ENCODE data around the gene SEMA6A.

The SEMA6A gene, protein sequence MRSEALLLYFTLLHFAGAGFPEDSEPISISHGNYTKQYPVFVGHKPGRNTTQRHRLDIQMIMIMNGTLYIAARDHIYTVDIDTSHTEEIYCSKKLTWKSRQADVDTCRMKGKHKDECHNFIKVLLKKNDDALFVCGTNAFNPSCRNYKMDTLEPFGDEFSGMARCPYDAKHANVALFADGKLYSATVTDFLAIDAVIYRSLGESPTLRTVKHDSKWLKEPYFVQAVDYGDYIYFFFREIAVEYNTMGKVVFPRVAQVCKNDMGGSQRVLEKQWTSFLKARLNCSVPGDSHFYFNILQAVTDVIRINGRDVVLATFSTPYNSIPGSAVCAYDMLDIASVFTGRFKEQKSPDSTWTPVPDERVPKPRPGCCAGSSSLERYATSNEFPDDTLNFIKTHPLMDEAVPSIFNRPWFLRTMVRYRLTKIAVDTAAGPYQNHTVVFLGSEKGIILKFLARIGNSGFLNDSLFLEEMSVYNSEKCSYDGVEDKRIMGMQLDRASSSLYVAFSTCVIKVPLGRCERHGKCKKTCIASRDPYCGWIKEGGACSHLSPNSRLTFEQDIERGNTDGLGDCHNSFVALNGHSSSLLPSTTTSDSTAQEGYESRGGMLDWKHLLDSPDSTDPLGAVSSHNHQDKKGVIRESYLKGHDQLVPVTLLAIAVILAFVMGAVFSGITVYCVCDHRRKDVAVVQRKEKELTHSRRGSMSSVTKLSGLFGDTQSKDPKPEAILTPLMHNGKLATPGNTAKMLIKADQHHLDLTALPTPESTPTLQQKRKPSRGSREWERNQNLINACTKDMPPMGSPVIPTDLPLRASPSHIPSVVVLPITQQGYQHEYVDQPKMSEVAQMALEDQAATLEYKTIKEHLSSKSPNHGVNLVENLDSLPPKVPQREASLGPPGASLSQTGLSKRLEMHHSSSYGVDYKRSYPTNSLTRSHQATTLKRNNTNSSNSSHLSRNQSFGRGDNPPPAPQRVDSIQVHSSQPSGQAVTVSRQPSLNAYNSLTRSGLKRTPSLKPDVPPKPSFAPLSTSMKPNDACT

DNA sequence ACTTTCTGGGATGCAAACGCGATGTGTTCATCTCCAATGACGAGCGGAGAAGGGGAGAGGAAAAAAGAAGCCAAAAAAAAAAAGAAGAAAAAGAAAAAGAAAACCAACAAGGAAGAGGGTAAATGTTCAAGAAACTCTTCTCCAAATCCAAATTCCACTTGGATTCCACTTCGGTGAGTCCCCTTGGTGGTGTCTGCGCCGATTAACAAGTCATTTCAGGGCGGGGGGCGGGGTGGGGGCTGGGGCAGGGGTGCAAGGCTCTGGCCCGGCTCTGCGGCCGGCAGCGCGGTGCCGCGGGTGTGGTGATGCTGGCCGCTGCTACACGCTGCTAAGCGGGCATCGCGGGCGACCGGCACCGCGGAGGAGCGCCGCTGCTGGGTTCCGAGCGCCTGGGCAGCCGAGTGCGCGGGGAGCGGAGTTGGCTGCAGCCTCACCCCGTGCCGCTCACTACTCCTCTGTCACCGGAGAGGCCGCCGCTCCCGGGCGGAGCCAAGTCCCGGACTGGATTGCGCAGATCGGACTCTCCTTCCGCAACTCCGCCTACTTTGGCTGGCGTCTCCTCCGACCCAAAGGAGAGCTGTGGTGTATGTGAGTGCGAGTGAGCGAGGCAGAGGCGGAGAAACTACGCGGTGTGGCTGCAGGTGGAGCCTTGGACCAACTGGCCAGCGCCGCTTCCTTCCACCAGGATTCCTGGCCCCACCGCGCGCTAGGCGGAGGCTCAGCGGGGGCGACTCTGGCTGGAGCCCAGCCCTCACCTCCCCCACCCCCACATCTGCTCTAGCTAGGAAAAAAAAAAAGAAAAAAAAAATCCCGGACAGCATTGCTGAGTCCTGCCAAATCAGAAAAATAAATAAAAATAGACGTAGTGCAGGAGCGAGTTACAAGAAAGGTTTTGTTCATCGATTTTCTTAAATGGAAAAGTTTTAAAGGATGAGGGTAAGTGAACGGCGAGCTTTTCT lies at the start of gene SEMA6A:
Gene SEMA6A (minus strand): TSS at position 457 of the 959 bp plus-strand sequence. CDS start 69,879 bp downstream, outside the sequence.
- Histone ChIP-seq H3K4me1 (ENCODE audit: insufficient read depth, low read length) (peaks cover 5% of the 10 kb centered on the region), H3K36me3 (ENCODE audit: insufficient read depth, low read length) (no peaks in the 10 kb centered on the region), H3K27me3 (ENCODE audit: control insufficient read depth in 1 of 2, insufficient read depth in 2 of 2, low read length in 2 of 2) (no peaks in the 10 kb centered on the region), H3K4me3 (ENCODE audit: low read depth in 1 of 2, low read length in 2 of 2) (peak within 1 kb of the TSS; percentile 79 to 86), H3K27ac (ENCODE audit: low read depth, low read length) (peak within 1 kb of the TSS; percentile 92), H3K9ac (ENCODE audit: low read length) (peak within 1 kb of the TSS; percentile 51), H3K9me3 (ENCODE audit: low read length) (no peaks in the 10 kb centered on the region)

DNA sequence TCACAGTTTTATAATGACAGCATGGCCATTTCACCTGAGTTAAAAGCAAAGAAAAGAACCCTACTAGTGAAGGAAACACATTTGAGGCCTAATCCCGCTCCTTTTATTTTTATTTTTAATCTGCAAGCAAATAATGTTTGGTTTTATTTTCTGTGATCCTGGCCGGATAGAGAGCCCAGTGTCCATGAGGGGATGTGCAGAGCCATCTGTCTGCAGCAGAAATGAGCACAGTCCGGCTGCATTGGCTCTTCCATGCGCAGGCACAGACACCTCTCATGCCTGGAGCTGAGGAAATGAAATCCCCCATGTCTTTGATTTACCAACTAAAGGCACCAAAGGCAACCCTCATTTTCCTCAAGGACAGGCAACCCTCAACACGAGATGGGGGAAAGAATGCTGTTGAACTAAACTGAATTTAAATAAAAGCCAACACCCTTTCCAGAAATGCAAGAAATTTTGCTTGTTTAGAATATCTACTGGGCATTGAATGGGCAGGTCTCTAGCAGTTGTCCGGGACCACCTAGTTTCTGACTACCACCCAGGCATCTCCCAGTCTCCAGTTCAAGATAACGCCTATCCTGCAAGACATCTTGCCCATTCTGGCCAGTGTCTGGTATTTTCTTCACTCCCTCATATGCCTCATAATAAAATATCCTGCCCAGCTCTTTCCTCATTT lies 47.9 kb upstream of the SEMA6A start:
- H3K27me3 ChIP-seq (ENCODE audit: control insufficient read depth in 1 of 2, insufficient read depth in 2 of 2, low read length in 2 of 2): no peaks in the 10 kb centered on the region
- H3K4me3 ChIP-seq (ENCODE audit: low read depth in 1 of 2, low read length in 2 of 2): no peak overlapping the region
- H3K4me1 ChIP-seq (ENCODE audit: insufficient read depth, low read length): peaks cover 14% of the 10 kb centered on the region
- no peak overlapping the region for H3K9ac ChIP-seq (ENCODE audit: low read length)
- H3K9me3 ChIP-seq (ENCODE audit: low read length): no peaks in the 10 kb centered on the region
- no peaks in the 10 kb centered on the region for H3K36me3 ChIP-seq (ENCODE audit: insufficient read depth, low read length)
- no peak overlapping the region for H3K27ac ChIP-seq (ENCODE audit: low read depth, low read length)

DNA sequence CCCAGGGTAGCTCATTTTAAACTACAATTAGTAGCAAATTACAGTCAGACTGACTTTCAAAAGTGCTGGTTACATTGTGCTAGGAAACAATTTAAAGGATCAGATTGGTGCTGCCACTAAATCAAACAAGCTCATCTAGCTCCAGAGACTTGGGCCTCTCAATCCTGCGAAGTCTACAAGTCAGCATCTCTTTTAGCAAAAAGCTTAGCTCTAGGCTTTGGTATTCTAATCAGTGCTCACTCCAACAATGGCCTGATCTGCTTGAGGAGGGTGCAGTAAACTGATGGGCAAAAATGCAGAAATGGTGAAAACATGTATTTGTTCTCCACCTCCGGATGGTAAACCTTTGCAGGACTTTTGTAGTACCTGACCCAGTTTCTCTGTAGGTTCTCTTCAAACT lies 47.0 kb upstream of the SEMA6A start:
- Histone ChIP-seq H3K27ac (ENCODE audit: low read depth, low read length) (no peak overlapping the region), H3K9ac (ENCODE audit: low read length) (no peak overlapping the region), H3K27me3 (ENCODE audit: control insufficient read depth in 1 of 2, insufficient read depth in 2 of 2, low read length in 2 of 2) (no peaks in the 10 kb centered on the region), H3K36me3 (ENCODE audit: insufficient read depth, low read length) (no peaks in the 10 kb centered on the region), H3K9me3 (ENCODE audit: low read length) (no peaks in the 10 kb centered on the region), H3K4me1 (ENCODE audit: insufficient read depth, low read length) (peaks cover 9% of the 10 kb centered on the region), H3K4me3 (ENCODE audit: low read depth in 1 of 2, low read length in 2 of 2) (no peak overlapping the region)

DNA sequence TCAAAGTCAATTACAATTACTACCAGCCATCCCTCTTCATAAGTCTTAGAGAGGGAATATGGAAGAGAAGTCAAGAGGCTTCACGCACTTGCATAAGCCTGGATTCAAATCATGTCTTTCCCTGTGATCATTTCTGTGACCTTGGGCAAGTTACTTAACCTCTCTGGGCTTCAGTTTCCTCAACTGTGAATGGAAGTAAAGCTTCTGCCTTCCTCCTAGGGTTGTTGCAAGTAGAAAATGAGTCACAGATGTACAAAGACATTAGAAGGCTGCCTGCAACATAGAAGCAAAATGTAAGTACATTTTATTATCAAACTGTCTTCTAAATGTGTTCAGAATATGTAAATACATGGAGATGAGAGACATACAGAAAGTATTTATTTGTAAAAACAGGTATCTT lies 42.3 kb upstream of the SEMA6A start:
- H3K4me3 ChIP-seq (ENCODE audit: low read depth in 1 of 2, low read length in 2 of 2): no peak overlapping the region
- no peaks in the 10 kb centered on the region for H3K27me3 ChIP-seq (ENCODE audit: control insufficient read depth in 1 of 2, insufficient read depth in 2 of 2, low read length in 2 of 2)
- H3K27ac ChIP-seq (ENCODE audit: low read depth, low read length): no peak overlapping the region
- peaks cover 14% of the 10 kb centered on the region for H3K4me1 ChIP-seq (ENCODE audit: insufficient read depth, low read length)
- H3K36me3 ChIP-seq (ENCODE audit: insufficient read depth, low read length): no peaks in the 10 kb centered on the region
- H3K9me3 ChIP-seq (ENCODE audit: low read length): no peaks in the 10 kb centered on the region
- H3K9ac ChIP-seq (ENCODE audit: low read length): no peak overlapping the region

DNA sequence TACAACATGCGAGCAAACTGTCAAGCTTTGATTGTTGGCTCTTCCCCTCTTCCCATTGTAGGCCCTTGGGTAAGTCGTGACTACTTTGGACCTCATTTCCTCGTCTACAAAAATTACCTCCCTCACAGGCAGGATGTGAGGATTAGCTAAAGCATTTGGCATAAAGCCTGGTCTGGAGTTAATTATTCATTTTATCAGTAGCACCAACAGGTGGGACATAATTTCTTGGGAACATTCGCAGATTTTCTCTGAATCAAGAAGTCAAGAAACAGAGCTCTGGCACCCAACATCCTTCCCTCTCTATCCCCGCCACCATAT lies 39.9 kb upstream of the SEMA6A start:
- no peak overlapping the region for H3K4me3 ChIP-seq (ENCODE audit: low read depth in 1 of 2, low read length in 2 of 2)
- no peaks in the 10 kb centered on the region for H3K9me3 ChIP-seq (ENCODE audit: low read length)
- no peaks in the 10 kb centered on the region for H3K27me3 ChIP-seq (ENCODE audit: control insufficient read depth in 1 of 2, insufficient read depth in 2 of 2, low read length in 2 of 2)
- no peak overlapping the region for H3K9ac ChIP-seq (ENCODE audit: low read length)
- no peak overlapping the region for H3K27ac ChIP-seq (ENCODE audit: low read depth, low read length)
- H3K36me3 ChIP-seq (ENCODE audit: insufficient read depth, low read length): no peaks in the 10 kb centered on the region
- H3K4me1 ChIP-seq (ENCODE audit: insufficient read depth, low read length): peaks cover 14% of the 10 kb centered on the region

DNA sequence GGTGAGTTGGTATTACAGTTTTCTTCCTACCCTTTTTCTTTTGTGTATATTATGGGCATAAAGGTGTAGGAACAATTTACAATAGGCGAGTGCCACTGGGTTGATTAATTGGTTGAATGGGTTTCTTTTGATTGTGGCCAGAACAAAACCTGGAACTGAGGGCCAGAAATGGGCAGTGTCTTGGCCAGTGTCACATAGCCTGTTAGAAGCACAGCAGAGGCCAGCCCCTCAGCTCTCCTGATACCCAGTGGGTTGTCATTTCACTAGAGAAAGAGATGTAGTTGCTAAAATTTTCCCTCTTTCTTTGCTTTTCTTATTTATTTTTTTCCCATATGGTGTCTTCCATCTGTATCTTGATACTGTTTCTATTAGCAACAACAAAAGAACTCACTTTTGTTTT lies 38.8 kb upstream of the SEMA6A start:
- no peak overlapping the region for H3K4me3 ChIP-seq (ENCODE audit: low read depth in 1 of 2, low read length in 2 of 2)
- H3K9me3 ChIP-seq (ENCODE audit: low read length): no peaks in the 10 kb centered on the region
- no peaks in the 10 kb centered on the region for H3K27me3 ChIP-seq (ENCODE audit: control insufficient read depth in 1 of 2, insufficient read depth in 2 of 2, low read length in 2 of 2)
- H3K36me3 ChIP-seq (ENCODE audit: insufficient read depth, low read length): no peaks in the 10 kb centered on the region
- H3K9ac ChIP-seq (ENCODE audit: low read length): no peak overlapping the region
- no peak overlapping the region for H3K27ac ChIP-seq (ENCODE audit: low read depth, low read length)
- peaks cover 14% of the 10 kb centered on the region for H3K4me1 ChIP-seq (ENCODE audit: insufficient read depth, low read length)

DNA sequence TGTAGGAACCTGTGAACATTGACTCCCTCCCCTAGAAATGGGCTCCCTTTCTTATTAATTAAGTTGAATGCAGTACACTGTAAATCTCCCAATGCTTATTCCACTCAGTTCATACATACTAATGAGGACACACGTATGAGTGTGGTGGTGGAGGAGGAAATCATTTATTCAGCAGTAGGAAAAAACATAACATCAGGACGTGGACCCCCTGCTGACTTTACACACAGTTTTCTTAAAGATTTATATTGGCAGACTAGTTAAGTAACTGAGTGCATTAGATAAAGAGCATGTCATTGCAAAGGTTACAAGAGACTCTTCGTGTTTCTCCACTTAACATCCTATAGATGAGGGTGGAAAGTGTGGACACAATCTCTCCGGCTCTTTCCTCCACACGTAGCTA lies 37.8 kb upstream of the SEMA6A start:
- Histone ChIP-seq H3K4me3 (ENCODE audit: low read depth in 1 of 2, low read length in 2 of 2) (no peak overlapping the region), H3K9me3 (ENCODE audit: low read length) (no peaks in the 10 kb centered on the region), H3K27me3 (ENCODE audit: control insufficient read depth in 1 of 2, insufficient read depth in 2 of 2, low read length in 2 of 2) (no peaks in the 10 kb centered on the region), H3K4me1 (ENCODE audit: insufficient read depth, low read length) (peaks cover 14% of the 10 kb centered on the region), H3K9ac (ENCODE audit: low read length) (no peak overlapping the region), H3K27ac (ENCODE audit: low read depth, low read length) (no peak overlapping the region), H3K36me3 (ENCODE audit: insufficient read depth, low read length) (no peaks in the 10 kb centered on the region)

DNA sequence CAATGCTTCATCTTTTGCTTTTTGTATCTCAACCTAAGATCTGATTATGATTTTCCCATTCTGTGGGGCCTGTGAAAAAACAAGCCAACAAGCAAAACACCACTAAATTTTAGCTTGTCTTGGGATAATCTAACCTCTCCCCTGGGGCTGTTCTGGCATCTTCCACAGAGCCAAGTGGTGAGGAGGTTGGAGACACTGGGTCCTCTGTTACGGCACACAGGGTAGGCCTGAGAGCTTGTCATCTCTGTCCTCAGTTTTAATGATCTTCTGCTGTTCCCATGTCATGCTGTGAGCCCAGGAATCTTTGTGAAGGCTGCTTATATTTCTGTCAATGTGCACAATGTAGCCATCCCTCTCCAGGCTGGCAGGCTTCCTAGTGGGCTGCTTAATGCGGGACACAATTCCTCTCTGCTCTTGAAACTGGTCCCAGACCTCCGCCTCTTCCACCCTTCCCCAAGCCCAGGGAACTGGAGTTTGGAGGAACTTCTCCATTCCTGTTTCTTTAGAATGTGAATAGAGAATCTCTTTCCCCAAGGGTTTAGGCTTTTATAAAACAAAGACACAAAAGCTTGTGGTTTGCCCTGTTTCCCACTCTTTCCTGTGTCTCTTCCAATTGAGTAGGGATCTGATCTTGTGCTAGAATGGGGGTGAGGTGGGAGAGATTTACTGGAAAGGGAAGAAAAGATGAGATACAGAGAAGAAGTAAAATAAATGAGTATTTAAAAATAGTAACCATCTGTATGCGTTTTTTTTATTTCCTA lies 30.9 kb upstream of the SEMA6A start:
- H3K9me3 ChIP-seq (ENCODE audit: low read length): no peaks in the 10 kb centered on the region
- H3K4me1 ChIP-seq (ENCODE audit: insufficient read depth, low read length): peaks cover 7% of the 10 kb centered on the region
- no peaks in the 10 kb centered on the region for H3K27me3 ChIP-seq (ENCODE audit: control insufficient read depth in 1 of 2, insufficient read depth in 2 of 2, low read length in 2 of 2)
- H3K27ac ChIP-seq (ENCODE audit: low read depth, low read length): no peak overlapping the region
- no peaks in the 10 kb centered on the region for H3K36me3 ChIP-seq (ENCODE audit: insufficient read depth, low read length)
- no peak overlapping the region for H3K9ac ChIP-seq (ENCODE audit: low read length)
- H3K4me3 ChIP-seq (ENCODE audit: low read depth in 1 of 2, low read length in 2 of 2): no peak overlapping the region

DNA sequence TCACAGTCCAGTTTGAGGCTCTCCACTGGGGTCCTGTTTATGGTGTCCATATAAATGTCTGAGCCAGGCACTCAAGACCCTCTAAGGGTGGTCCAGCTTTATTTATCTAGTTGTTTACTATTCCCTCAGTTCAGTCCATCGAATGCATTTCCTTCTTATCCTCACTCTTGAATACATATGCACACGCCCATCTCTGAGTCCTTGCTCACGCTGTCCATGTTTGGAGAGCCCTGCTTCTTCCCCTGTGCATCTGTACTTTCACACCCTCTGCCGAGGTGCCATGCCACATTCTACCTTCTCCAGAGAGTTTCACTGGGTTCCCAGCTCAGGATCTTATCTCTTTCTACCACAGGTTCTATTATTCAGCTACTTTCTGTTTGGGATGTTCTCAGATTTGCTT lies 30.2 kb upstream of the SEMA6A start:
- no peak overlapping the region for H3K4me3 ChIP-seq (ENCODE audit: low read depth in 1 of 2, low read length in 2 of 2)
- no peaks in the 10 kb centered on the region for H3K9me3 ChIP-seq (ENCODE audit: low read length)
- no peaks in the 10 kb centered on the region for H3K27me3 ChIP-seq (ENCODE audit: control insufficient read depth in 1 of 2, insufficient read depth in 2 of 2, low read length in 2 of 2)
- no peak overlapping the region for H3K27ac ChIP-seq (ENCODE audit: low read depth, low read length)
- H3K36me3 ChIP-seq (ENCODE audit: insufficient read depth, low read length): no peaks in the 10 kb centered on the region
- H3K9ac ChIP-seq (ENCODE audit: low read length): no peak overlapping the region
- peaks cover 7% of the 10 kb centered on the region for H3K4me1 ChIP-seq (ENCODE audit: insufficient read depth, low read length)

DNA sequence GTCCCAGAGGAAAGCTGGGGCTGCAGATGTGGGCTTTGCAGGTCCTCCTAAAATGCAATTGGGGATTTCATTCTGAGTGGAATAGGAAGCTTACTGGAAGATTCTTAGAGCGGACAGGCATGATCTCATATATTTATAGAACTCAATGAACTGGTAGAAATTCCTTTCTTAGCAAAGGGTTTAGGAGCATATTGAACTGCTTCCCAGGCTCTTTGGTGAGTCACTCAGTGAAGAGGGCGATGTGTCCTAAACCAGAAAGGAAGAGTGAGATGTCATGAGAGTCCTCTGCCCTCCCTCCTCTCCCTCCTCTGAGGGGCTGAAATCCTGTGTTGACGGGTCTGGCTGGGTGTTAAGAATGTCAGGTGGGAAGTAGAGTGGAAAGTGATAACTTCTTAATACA lies 26.3 kb upstream of the SEMA6A start:
- Histone ChIP-seq H3K27me3 (ENCODE audit: control insufficient read depth in 1 of 2, insufficient read depth in 2 of 2, low read length in 2 of 2) (no peaks in the 10 kb centered on the region), H3K9me3 (ENCODE audit: low read length) (no peaks in the 10 kb centered on the region), H3K27ac (ENCODE audit: low read depth, low read length) (no peak overlapping the region), H3K4me1 (ENCODE audit: insufficient read depth, low read length) (peaks cover 7% of the 10 kb centered on the region), H3K9ac (ENCODE audit: low read length) (no peak overlapping the region), H3K36me3 (ENCODE audit: insufficient read depth, low read length) (no peaks in the 10 kb centered on the region), H3K4me3 (ENCODE audit: low read depth in 1 of 2, low read length in 2 of 2) (no peak overlapping the region)

Measured in muscle layer of colon (tissue), 2 donors.